ENCODE data around the gene NEUROD4.

NEUROD4 gene

DNA sequence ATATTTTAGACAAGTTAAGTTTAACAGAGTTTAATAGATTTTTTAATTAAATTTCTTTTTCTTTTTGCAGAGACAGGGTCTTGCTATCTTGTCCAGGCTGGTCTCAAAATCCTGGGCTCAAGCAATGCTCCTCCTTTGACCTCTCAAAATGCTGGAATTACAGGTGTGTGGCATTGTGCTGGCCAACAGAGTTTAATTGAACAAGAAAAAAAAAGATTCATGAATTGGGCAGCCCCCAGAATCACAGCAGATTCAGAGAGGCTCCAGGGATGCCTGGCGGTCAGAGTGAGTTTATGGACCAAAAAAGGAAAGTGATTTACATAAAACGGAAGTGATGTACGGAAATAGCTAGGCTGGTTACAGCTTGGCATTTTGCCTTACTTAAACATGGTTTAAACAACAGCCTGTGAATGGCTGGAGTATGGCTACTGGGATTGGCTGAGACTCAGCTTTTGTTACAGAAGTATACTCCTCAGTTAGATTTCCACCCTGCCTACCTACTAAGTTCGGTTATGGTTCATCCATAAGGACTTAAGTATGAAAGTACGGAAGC is 20.7 kb upstream of the NEUROD4 start:
- no peak for DNase-seq

DNA sequence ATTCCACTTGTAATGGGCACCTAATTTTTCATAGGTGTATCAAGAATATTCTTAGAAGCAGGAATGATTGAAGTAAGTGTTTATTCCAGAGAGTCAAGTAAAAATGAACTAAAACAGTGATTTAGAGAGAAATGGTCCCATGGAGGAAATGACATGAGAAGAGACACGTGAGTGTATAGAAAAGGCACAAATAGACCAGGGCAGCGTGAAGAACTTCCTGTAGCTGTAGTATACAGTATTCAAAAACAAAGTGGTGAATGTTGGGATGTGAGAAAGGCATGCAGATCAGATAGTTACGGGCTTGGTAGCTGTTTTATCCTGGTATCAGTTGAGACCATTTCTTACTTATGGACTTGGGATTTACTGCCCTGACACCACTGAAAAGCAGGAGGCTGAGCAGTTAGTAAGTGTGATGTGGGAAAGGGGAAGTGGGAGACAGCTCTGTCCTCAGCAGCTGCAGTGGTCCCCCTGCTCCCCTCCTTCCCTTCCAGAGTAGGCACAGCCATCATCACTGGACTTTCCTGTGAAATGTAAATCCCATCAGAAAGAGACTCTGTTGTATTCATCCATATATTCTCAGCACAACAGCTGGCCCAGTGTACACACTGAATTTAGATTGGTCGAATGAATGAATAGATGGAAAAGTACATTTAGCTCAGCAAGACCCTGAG is 18.4 kb upstream of the NEUROD4 start:
- DNase-seq, result no peak

DNA sequence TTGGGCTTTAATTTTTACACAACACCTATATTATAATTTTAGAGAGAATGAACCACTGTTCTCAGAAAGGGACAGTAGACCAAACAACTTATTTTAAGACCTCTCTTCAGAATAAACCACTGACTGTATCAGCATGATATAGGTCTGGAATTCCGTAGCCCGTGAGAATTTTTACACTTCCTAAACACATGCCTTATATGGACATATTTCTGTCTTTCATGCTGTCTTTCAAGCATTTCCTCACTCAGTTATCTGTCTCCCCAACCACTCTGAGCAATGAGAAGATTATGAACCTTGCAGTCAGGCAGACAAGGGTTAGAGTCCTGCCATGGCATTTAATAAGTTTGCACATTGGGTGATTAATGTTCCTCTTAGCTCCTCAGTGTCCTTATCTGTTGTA is 17.4 kb upstream of the NEUROD4 start:
- no peak for DNase-seq

DNA sequence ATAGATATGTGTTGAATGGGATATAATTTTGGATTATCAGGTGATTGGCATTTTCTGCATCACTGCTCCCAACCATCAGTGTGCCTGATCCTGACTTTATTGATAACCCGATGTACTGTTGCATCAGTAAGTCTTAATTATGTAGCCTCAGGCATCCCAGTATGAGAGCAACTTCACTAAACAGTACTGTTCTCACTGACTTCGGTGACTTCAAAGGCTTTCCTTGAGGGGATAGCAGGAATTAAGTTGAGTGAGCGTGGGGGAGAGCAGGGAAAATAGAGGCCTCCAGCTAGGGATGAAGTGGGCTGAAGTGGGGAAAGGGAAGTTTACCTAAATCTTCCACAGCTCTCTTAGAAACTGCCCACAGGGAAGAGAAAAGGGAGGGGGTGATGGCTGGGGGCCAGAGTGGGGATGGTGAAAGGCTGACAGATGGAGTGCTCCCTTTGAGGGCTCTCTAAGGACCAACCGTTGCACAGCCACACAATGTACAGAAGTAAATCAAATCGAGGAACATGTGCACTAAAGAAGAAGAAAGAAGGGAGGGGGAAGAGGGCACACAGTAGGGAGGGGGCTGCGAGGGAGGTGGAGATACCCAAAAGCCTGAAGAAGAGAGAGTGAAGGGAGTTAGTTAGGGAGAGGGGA is 10.7 kb upstream of the NEUROD4 start:
- DNase-seq, result peak; percentile 84

DNA sequence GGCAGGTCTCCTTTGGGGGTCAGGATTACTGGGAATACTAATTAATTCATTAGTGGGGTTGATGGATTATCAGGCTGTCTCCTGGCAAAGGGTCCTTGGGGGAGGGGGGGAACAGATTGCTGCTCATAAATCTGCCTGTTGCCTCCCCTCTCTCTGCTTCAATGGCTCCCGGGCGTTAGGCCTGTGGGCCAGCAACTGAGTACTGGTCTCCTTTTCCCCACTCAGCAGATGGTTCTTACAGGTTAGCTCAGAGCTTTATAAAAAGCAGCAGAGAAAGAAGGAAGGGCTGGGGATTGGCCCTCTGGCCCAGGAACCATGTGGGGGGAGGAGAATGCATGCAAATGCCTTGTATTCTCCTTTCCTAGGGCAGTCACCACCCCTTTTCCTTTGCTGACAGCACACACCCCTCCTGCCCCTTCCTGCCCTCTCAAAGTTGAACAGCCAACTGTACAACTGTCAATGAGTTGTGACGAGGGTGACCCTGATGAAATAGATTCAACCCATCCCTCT is 2.3 kb upstream of the NEUROD4 start:
- no peak for DNase-seq

DNA sequence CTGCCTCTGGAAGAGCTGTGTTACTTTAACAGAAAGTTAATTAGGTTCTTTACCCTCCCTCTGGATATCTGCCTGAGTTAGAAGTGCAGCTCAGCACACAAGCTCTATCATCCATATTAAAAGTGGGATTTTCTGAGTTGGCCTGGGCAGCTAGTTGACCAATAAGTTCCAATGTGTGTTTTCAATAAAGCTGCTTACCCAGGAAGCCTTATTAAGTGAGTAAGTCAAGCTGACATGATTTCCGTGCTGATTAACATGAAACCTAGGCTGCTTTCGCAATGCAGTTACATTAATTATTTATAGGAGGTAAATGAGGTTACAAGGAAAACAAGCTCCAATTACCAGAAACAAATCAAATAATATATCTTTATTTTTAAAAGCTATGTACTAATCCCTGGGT is 4.8 kb downstream of the NEUROD4 start:
- DNase-seq, result no peak

DNA sequence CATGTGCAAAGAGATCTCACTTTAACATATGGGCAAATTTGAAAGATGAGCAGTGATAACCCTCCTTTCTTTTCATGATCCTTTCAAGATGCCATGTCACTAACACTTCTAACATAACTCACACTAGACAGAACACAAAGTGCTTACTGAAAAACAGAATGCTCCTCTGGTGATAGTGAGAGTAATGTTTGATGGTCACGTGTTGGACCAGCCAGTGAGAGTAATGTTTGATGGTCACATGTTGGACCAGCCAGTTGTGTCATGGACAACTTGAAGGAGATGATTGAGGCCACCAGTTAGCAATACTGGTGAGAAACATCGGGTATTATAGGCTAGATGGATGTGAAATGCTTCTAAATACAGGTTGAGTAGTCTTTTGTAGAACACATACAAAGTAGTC is 5.7 kb downstream of the NEUROD4 start:
- DNase-seq, result no peak

DNA sequence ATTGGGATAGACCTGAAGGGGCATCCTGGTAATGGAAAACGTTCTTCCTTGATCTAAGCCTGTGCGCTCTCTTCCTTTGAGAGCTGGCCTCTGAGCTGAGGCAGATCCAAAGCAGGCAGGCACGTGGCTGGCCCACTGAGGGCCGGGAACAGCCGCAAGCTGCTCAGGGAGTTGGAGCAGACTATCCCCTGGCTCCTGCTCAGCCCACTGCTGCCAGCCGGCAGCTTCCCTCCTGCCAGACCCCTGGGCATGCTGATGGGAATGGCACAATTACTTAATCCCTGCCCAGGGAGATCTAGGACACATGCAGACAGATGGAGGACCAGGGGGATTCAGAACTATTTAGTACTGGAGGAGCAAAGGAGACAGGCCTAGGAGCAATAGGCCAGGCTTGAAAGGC is 14.4 kb downstream of the NEUROD4 start:
- no peak for DNase-seq

DNA sequence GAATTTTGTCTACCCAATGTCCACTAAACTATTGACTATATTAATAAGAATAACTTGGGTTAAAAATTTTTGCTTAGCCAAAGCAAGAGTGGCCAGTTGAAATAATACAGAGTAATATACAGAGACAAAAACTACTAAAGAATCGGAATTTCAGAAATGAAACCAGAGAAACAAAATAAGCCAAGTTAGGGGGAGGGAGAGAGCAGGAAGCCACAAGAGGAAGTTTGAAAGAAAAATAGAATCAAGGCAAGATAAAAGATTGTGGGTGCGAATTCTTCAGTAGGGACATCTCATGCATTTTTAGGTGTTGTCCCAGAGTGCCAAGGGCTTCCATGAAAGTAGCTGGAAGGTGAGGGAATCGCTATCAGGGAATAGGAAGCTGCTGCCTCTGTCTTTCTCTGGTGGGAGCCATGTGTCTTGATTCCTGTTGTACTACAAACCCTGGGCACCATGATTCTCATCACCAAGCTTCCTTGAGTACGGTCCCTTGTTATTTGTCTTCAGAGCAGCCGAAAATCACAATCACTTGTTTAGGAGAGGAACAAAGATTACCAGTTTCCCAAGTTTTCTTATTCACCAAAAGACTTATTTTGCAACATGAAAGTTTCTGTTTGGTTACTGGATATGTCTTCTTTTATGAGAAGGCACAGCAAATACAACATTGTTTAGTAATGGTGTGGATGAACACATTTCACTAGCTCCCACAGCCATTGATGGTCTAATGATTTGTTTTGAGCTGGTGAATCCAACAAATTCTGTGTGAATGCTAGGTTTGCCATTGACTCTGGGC is 16.7 kb downstream of the NEUROD4 start:
- no peak for DNase-seq

DNA sequence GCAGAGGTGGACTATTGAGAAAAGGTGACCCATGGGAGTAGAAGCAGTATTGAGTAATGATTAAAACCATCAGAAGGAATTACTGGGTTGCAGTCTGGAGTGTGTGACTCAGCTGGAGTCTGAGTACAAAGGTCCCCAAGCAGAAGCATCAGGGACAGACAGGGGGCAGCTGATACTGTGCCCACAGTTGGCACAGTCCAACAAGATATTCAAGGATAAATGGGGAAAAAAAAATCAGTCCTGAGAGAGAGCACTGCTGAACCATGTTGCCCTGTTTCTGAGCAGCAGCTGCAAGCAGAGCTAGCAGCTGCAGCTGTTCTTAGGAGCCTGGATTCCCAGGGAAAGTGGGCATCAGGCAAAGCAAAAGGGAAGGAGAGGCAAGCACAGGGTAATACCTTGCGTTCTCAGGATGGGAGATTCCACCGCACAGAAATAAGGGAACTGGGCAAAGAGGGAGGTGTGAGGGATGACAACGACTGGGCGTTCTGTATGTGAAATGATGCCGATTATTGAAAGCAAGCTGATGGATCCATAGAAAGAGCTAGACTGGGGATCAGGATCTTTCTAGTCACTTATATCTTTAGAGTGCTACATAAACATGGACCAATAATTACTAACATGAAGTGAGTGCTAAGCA is 17.7 kb downstream of the NEUROD4 start:
- no peak for DNase-seq

DNA sequence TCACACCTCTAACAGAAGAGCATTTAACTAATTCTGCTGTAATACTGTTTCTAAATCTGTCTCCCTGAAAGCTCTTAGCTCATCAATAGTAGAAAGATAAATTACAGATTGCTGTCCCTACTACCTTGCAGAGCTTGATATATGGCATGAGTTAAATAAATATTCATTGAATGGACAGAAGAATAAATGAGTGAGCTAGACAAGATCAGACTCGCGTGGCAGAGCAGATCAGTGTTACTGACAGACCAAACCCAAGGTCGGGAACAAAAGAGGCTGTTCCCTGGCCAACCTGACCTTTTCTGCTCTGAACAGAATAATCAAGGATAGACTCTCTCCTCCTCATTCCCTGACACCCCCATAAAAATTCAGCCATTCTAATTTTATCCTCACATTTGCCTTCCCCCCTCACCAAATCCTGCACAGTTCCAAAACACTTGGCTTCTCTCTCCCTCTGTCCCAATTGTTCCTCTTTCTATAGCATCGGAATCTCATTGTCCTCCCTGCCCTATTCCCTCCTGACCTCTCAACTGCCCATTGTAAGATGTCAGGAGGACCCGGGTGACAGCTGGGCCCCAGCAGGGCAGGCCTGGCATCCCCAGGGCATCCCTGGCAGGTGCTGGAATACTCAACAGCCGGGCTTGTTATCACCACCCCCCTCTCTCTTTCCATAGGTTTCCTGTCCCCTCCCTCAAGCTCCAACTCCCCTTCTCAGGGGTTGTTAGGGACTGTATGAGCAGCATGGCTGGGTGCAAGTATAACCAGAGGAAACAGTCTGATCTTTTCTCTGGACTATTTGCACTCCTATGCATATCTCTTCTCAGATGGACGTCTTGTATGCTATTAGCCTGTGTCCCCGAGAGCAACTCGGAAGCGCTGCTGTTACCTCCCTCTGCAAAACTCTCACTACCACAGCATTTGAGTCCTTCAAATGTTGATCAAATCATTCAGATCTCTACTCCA is 19.9 kb downstream of the NEUROD4 start:
- DNase-seq, result no peak

DNA sequence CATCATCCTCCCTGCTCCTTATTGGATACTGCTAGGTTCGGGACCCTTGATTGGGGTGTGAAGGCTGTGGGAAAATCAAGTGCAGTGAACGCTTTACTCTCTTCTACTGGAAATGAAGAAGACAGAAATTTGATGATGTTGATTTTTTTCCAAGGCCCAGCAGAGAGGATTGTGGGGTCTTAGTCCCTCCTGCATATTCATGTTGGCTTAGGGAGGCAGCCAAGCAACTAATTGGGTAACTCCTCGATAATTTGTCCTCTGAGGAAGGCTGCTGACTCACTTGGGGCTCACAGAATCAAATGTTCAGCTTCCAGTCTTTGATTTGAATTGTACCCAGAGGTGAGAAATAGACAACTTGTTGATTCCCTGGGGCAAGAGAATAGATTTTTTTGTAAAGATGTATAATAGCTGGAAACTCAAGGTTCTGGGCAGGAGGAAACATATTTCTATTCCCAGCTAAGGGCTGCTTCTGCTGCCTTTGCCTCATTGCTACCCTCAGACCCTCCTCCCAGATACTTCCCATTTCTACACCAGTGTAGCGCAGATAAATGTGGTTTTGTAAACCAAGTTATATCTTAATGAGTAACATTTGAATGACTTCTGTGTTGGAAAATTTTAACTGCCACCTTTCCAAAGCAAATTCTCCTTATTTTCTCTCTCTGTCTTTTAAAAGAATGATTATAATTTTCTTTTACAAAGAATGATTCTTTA is 21.7 kb downstream of the NEUROD4 start:
- no peak for DNase-seq

DNA sequence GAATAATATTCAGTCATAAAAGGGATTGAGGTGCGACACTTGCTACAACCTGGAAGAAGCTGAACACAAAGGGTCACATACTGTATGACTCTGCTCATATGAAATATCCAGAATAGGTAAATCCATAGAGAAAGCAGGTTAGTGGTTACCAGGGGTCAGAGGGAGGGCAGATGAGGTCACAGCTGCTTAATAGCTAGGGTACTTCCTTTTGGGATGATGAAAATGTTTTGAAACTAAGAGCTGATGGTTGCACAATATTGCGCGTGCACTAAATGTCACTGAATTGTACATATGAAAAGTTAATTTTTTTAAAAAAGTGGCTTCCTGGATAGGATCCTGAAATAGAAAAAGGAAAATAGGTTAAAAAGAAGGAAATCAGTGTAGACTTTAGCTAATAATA is 23.8 kb downstream of the NEUROD4 start:
- no peak for DNase-seq

DNA sequence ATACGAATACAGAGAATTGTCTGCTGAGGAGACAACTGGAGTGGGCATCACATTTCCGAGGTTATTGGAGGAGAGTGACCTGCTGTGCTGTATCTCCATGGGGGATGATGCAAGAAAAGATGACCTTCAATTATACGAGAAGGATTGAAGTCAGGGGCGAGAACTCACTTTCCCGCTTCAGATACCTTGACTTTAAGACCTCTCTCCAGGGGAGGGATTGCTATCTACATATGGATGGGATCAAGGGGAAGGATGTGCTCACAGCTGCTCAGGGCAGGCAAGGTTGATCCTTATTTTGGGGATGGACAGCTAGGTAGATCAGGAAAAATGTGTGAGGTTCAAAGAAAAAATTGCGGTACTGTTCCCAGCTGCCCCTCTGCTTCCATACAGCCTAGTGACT is 24.4 kb downstream of the NEUROD4 start:
- no peak for DNase-seq

DNA sequence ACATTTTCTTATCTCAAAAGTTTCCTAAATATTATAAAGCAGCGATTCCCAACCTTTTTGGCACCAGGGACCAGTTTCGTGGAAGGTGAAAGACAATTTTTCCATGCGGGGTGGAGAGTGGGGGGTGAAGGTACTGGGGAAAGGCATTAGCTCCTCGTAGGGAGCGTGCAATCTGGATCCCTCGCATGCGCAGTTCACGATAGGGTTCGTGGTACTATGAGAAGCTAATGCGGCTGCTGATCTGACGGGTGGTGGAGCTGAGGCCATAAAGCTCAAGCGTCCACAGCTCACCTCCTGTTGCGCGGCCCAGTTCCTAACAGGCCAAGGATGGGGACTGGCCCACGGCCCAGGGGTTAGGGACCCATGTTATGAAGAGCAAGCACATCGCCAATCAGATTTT is 29.9 kb downstream of the NEUROD4 start:
- no peak for DNase-seq

DNA sequence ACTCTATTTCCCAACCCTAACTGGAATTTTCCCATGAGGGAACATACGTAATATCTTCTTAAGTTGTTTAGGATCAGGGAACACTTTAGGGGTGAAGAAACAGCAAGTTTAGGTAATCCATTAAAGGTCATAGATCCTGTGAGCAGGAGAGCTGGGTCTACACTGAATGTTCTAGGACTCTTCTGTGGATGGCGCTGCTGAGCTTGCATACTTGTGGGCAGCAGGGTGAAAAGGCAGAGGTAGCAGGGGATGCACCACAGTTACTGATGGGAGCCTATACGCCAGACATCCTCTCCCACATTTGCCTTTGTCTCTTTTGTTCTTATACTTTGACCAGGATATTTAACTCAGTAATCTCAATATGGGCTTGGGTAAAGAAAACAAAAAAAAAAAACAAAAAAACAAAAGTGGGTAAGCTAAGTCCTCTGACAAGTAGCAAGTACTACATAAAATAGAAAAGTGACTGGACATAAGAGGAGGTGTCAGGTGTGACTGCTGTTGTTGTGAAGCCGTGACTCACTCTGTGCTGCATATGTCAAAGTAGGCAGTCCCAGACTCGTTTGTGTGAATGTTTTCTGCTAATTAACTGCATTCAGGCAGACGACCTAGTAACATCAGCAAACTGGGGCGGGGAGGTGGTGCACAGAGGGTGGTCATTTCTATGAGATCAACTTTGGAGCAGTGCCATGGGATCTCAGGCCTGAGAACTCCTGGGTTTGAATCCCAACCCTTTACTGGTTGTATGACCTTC is 31.6 kb downstream of the NEUROD4 start:
- no peak for DNase-seq

DNA sequence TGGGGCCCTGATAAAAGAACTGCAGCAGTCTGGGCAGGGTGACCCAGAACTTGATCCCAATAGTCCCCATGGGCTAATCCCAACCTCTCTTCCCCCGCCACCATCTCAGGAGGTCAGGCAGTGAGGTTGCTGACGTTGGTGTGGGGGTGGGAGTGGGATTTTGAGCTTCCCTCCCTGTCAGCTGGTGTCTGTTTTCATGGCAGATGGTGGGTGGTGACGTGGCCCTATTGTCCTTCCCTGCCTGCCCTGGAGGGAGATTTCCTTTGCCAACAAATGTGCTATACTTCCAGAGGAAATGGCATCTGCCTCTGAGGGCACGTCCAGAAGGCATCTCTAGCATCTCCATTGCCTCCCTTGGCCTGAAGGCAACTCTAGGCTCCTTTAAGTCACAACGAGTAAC is 37.7 kb downstream of the NEUROD4 start:
- peak; percentile 56 for DNase-seq

DNA sequence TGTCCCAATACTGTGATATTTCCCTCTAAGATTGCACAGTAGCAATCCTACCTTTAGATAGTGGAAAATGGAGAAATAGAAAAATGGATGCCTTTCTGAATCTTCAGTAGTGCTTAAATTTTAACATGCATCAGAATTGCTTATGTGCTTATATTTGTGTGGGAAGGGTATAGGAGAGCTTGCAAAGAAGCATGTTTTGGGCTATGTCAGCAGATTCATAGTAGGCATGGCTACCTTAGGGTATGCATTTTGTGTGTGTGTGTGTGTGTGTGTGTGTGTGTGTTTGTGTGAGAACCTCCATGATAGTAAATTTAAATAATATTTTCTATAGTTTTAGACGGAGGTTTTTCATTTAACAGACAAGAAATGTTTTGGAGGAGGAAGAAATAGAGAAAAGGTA is 38.3 kb downstream of the NEUROD4 start:
- DNase-seq, result no peak

DNA sequence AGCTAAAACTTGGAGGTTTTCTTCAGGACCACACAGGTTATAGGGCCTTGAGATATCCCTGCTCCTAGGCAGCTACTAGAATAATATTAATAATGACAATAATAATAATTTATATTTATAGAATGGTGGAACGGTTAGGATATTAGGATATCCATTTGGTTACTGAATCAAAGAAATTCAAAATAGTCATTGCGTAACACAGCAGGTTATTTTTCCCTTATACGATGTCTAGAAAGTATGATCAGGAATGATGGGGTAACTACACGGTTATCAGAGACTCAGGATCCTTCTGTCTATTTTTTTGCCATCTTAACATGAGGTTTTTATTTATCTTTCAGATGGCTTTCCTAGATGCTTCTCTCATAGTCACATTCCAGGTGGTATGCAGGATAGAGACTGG is 39.0 kb downstream of the NEUROD4 start:
- no peak for DNase-seq

DNA sequence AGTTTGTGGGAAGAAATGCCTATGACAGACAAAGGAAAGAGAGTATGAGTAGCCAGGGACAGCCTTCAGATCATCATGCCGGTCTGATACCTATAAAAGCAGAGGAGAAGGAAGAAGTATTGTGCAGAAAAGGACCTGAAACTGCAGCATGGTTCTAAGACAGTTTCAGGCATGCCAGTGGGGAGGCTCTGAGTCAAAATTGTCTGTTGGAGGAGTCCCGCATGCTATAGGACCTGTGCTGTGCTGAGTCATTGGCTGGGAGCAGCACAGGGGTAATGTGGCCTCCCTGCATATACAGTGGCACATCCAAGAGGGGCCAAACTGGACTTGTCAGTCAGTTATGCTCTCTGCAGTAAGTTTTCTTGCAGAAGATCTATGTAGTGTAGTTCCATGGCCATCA is 40.7 kb downstream of the NEUROD4 start:
- no peak for DNase-seq

DNA sequence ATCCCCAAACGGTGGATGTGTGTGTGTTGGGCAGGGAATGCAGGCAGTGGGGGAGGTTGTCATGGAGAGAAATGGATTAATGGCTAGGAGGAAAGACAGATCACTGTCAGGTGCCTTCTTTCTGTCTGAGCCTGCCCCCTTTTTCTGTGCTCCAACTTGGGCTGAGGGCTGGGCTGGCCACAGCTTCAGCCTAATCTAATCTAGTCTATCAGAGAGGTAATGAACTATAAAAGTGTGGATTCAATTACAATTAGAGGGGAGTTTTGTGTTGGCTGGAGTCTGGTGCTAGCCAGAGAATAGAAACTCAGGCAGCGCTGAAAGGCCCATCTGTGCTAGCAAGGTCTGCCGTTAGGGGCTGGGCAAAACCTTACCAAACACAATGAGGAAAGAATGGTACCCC is 41.2 kb downstream of the NEUROD4 start:
- DNase-seq, result no peak

Data from NCI-H1092 treated with DMSO at 0.1 percent for 48 hours (cell line).